H1 (cell line): Measurements from ENCODE around the gene TAMALIN. TPM values are rescaled to one million over a fixed set of nuclear protein-coding genes. Genes with fewer than 3 reads are reported as not detected.

ENCODE experiments used
- HDAC2 ChIP-seq, 2 experiments: fragments of 300-600 bp in 1 of 2; sonication (generic) in 1 of 2; IDR thresholded peaks; 2 replicates each; pipeline ENCODE4 v1.6.1; 2011 to 2012; ENCODE audit warnings: low read depth in 2 of 2, low read length in 2 of 2, mild to moderate bottlenecking in 2 of 2, moderate library complexity in 2 of 2, borderline replicate concordance in 1 of 2, inconsistent platforms in 1 of 2
- polyA plus RNA-seq, 7 experiments: library from polyadenylated mRNA; depleted of rRNA in 3 of 7; stranded (reverse) in 5 of 7; unstranded in 2 of 7; fragments of >200 nt in 5 of 7; fragments of 200-250 nt in 2 of 7; gene quantifications; 1 replicate in 5 of 7; 2 replicates in 1 of 7; 4 replicates in 1 of 7; pipeline versions ENCODE4 v1.2.1 to v1.2.3, GENCODE V29; 2011 to 2013; ENCODE audit warnings: missing spikeins in 2 of 7, mixed read lengths in 2 of 7
- total RNA-seq: library from RNA; stranded (reverse); fragmentation: NEBNext Ultra II Directional; extraction: Animal tissue kit (Norgen Biotek cat#: 25700); gene quantifications from 2 replicates; pipeline ENCODE4 v1.2.1, GENCODE V29; 2021

Gene TAMALIN
- total and polyA plus RNA-seq, 2 of the 8 experiments (the other 6 are each of a cell fraction or from before 2014, with no cell fraction given): 2.6 to 4.9 TPM

DNA sequence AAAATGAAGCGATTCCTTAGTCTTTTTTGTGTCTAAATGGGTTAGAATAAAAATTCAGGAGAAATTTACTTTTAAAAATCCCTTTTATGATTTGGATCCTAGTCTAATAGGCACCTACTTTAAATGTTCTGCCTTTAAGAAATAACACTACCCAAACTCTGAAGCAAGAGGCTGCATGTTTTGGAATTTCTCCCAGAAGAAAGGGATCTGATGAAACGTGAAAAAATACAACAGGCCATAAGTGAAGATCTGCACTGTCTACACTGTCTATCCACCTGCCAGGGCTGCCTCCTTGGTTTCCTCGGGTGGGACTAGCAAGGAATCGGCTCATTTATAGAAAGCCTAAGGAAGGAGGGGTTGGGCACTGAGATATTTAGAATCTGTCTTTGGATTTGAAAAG lies 33.2 kb upstream of the TAMALIN start (continued):
- no peak for TF ChIP-seq HDAC2 (IDR thresholded peaks at IDR 0.05; ENCODE audit: borderline replicate concordance in 1 of 2, low read depth in 2 of 2, low read length in 2 of 2)
